ENCODE measurements around the gene IFIT1B. TPM values are rescaled to one million over a fixed set of nuclear protein-coding genes. Genes with fewer than 3 reads are reported as not detected.

The IFIT1B gene
- total RNA-seq, 1 experiment from 2014 or later: not detected

DNA sequence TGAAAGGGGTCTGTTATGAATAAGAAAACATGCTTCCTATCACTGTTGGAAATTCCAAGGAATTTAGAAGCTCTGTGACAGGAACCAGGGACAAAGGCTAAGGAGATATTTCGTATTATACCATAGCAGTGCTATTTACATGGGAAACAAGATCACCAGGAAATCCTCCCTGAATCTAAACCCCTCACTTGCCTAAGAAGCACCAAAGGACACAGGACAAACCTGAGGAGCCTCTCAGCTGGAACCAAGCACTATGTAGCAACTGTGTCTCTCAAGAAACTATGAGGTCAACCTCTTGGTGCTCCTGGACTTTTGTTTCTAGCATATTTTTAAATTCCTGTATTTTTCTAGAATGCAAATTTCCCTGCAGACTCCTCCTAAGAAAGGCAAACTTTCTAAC is 20.8 kb upstream of the IFIT1B start:
- Mint-ChIP-seq H3K9me3 (peaks cover 17% of the 10 kb centered on the region), H3K27me3 (ENCODE audit: low read depth) (no peaks in the 10 kb centered on the region), H3K4me3 (no peak overlapping the region), H3K36me3 (peaks cover 8% of the 10 kb centered on the region), H3K27ac (no peak overlapping the region), H3K4me1 (peaks cover 18% of the 10 kb centered on the region)
- ChIA-PET CTCF (interaction anchor here (1.9 kb wide), 1 partner anchor 12 kb away, joined by 7 read pairs; no protein-coding TSS in a partner anchor), POLR2A (no interaction called here)
- no peak for DNase-seq (ENCODE audit: low spot score)
- ATAC-seq: no peak
- TF ChIP-seq TCF7 (CRISPR knock-in tag; IDR thresholded peaks at IDR 0.05; ENCODE audit: low read depth) (no peak), RELA (CRISPR knock-in tag; IDR thresholded peaks at IDR 0.05; ENCODE audit: borderline replicate concordance) (no peak), CREB1 (CRISPR knock-in tag; IDR thresholded peaks at IDR 0.05) (no peak), GRHL2 (CRISPR knock-in tag; IDR thresholded peaks at IDR 0.05; ENCODE audit: insufficient replicate concordance, severe bottlenecking) (no peak), EMX1 (CRISPR knock-in tag; IDR thresholded peaks at IDR 0.05) (no peak), TEAD4 (CRISPR knock-in tag; IDR thresholded peaks at IDR 0.05) (no peak), ZNF263 (CRISPR knock-in tag; IDR thresholded peaks at IDR 0.05; ENCODE audit: low read depth) (no peak), GABPB1 (CRISPR knock-in tag; IDR thresholded peaks at IDR 0.05) (no peak)
- TF ChIP-seq, protein P1, sequence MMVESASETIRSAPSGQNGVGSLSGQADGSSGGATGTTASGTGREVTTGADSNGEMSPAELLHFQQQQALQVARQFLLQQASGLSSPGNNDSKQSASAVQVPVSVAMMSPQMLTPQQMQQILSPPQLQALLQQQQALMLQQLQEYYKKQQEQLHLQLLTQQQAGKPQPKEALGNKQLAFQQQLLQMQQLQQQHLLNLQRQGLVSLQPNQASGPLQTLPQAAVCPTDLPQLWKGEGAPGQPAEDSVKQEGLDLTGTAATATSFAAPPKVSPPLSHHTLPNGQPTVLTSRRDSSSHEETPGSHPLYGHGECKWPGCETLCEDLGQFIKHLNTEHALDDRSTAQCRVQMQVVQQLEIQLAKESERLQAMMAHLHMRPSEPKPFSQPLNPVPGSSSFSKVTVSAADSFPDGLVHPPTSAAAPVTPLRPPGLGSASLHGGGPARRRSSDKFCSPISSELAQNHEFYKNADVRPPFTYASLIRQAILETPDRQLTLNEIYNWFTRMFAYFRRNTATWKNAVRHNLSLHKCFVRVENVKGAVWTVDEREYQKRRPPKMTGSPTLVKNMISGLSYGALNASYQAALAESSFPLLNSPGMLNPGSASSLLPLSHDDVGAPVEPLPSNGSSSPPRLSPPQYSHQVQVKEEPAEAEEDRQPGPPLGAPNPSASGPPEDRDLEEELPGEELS (CRISPR knock-in tag; IDR thresholded peaks at IDR 0.05): no peak
- TF ChIP-seq, protein P2, sequence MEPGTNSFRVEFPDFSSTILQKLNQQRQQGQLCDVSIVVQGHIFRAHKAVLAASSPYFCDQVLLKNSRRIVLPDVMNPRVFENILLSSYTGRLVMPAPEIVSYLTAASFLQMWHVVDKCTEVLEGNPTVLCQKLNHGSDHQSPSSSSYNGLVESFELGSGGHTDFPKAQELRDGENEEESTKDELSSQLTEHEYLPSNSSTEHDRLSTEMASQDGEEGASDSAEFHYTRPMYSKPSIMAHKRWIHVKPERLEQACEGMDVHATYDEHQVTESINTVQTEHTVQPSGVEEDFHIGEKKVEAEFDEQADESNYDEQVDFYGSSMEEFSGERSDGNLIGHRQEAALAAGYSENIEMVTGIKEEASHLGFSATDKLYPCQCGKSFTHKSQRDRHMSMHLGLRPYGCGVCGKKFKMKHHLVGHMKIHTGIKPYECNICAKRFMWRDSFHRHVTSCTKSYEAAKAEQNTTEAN (CRISPR knock-in tag; IDR thresholded peaks at IDR 0.05): no peak
- TF ChIP-seq, protein P3, sequence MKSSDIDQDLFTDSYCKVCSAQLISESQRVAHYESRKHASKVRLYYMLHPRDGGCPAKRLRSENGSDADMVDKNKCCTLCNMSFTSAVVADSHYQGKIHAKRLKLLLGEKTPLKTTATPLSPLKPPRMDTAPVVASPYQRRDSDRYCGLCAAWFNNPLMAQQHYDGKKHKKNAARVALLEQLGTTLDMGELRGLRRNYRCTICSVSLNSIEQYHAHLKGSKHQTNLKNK (CRISPR knock-in tag; IDR thresholded peaks at IDR 0.05): no peak
- TF ChIP-seq, protein P4, sequence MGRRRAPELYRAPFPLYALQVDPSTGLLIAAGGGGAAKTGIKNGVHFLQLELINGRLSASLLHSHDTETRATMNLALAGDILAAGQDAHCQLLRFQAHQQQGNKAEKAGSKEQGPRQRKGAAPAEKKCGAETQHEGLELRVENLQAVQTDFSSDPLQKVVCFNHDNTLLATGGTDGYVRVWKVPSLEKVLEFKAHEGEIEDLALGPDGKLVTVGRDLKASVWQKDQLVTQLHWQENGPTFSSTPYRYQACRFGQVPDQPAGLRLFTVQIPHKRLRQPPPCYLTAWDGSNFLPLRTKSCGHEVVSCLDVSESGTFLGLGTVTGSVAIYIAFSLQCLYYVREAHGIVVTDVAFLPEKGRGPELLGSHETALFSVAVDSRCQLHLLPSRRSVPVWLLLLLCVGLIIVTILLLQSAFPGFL (CRISPR knock-in tag; IDR thresholded peaks at IDR 0.05; ENCODE audit: borderline replicate concordance): no peak

DNA sequence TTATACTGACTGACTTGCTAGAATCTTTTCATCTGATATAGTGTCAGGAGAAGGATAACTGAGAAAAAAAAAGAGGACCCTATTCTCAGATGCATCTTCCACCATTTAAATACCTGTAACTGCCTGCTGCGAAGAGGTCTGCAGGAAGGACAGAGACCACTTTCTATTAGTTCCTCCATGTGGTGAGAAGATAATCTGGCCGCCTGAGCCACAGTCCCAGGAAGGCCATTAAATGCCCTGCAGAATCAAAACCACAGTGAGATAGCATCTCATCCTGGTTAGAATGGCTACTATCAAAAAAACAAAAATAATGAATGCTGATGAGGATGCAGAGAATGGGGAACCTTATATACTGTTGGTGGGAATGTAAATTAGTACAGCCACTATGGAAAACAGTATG is 19.9 kb upstream of the IFIT1B start:
- Mint-ChIP-seq H3K9me3 (peaks cover 17% of the 10 kb centered on the region), H3K4me3 (no peak overlapping the region), H3K27me3 (ENCODE audit: low read depth) (no peaks in the 10 kb centered on the region), H3K4me1 (peaks cover 12% of the 10 kb centered on the region), H3K27ac (no peak overlapping the region), H3K36me3 (peaks cover 8% of the 10 kb centered on the region)
- ChIA-PET POLR2A (no interaction called here), CTCF (interaction anchor here (1.9 kb wide), 1 partner anchor 11 kb away, joined by 7 read pairs; no protein-coding TSS in a partner anchor)
- ATAC-seq: no peak
- no peak for DNase-seq (ENCODE audit: low spot score)
- TF ChIP-seq, protein P5, sequence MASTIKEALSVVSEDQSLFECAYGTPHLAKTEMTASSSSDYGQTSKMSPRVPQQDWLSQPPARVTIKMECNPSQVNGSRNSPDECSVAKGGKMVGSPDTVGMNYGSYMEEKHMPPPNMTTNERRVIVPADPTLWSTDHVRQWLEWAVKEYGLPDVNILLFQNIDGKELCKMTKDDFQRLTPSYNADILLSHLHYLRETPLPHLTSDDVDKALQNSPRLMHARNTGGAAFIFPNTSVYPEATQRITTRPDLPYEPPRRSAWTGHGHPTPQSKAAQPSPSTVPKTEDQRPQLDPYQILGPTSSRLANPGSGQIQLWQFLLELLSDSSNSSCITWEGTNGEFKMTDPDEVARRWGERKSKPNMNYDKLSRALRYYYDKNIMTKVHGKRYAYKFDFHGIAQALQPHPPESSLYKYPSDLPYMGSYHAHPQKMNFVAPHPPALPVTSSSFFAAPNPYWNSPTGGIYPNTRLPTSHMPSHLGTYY (CRISPR knock-in tag; IDR thresholded peaks at IDR 0.05): no peak
- TF ChIP-seq, protein P6, sequence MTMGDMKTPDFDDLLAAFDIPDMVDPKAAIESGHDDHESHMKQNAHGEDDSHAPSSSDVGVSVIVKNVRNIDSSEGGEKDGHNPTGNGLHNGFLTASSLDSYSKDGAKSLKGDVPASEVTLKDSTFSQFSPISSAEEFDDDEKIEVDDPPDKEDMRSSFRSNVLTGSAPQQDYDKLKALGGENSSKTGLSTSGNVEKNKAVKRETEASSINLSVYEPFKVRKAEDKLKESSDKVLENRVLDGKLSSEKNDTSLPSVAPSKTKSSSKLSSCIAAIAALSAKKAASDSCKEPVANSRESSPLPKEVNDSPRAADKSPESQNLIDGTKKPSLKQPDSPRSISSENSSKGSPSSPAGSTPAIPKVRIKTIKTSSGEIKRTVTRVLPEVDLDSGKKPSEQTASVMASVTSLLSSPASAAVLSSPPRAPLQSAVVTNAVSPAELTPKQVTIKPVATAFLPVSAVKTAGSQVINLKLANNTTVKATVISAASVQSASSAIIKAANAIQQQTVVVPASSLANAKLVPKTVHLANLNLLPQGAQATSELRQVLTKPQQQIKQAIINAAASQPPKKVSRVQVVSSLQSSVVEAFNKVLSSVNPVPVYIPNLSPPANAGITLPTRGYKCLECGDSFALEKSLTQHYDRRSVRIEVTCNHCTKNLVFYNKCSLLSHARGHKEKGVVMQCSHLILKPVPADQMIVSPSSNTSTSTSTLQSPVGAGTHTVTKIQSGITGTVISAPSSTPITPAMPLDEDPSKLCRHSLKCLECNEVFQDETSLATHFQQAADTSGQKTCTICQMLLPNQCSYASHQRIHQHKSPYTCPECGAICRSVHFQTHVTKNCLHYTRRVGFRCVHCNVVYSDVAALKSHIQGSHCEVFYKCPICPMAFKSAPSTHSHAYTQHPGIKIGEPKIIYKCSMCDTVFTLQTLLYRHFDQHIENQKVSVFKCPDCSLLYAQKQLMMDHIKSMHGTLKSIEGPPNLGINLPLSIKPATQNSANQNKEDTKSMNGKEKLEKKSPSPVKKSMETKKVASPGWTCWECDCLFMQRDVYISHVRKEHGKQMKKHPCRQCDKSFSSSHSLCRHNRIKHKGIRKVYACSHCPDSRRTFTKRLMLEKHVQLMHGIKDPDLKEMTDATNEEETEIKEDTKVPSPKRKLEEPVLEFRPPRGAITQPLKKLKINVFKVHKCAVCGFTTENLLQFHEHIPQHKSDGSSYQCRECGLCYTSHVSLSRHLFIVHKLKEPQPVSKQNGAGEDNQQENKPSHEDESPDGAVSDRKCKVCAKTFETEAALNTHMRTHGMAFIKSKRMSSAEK (CRISPR knock-in tag; IDR thresholded peaks at IDR 0.05; ENCODE audit: borderline replicate concordance): no peak
- TF ChIP-seq EMX1 (CRISPR knock-in tag; IDR thresholded peaks at IDR 0.05) (no peak), ATF1 (CRISPR knock-in tag; IDR thresholded peaks at IDR 0.05) (no peak), NR2C2 (CRISPR knock-in tag; IDR thresholded peaks at IDR 0.05) (no peak), GTF2I (CRISPR knock-in tag; conservative IDR thresholded peaks at IDR 0.05) (no peak)
- TF ChIP-seq, protein P7, sequence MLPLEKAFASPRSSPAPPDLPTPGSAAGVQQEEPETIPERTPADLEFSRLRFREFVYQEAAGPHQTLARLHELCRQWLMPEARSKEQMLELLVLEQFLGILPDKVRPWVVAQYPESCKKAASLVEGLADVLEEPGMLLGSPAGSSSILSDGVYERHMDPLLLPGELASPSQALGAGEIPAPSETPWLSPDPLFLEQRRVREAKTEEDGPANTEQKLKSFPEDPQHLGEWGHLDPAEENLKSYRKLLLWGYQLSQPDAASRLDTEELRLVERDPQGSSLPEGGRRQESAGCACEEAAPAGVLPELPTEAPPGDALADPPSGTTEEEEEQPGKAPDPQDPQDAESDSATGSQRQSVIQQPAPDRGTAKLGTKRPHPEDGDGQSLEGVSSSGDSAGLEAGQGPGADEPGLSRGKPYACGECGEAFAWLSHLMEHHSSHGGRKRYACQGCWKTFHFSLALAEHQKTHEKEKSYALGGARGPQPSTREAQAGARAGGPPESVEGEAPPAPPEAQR (CRISPR knock-in tag; IDR thresholded peaks at IDR 0.05): no peak
- TF ChIP-seq, protein P8, sequence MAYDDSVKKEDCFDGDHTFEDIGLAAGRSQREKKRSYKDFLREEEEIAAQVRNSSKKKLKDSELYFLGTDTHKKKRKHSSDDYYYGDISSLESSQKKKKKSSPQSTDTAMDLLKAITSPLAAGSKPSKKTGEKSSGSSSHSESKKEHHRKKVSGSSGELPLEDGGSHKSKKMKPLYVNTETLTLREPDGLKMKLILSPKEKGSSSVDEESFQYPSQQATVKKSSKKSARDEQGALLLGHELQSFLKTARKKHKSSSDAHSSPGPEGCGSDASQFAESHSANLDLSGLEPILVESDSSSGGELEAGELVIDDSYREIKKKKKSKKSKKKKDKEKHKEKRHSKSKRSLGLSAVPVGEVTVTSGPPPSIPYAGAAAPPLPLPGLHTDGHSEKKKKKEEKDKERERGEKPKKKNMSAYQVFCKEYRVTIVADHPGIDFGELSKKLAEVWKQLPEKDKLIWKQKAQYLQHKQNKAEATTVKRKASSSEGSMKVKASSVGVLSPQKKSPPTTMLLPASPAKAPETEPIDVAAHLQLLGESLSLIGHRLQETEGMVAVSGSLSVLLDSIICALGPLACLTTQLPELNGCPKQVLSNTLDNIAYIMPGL (CRISPR knock-in tag; IDR thresholded peaks at IDR 0.05): no peak

All from WTC11 (cell line).